Heart left ventricle (tissue), 13 donors: ENCODE measurements around the gene CCDC134.

Source experiments
- POLR2A ChIP-seq, 2 donors: fragments of 450-650 bp; IDR thresholded peaks; one replicate each; pipeline ENCODE4 v1.6.1; 2017; ENCODE audit warnings: antibody characterized with exemption in 2 of 2, mild to moderate bottlenecking in 2 of 2, moderate library complexity in 2 of 2
- TF ChIP-seq, protein P1 (sequence below), 12 donors: fragments of 200-600 bp; sonication (generic) in 4 of 12; IDR thresholded peaks; one replicate each; pipeline versions ENCODE4 v1.5.0 to v1.8.0; 2018 to 2022; ENCODE audit warnings: antibody characterized with exemption in 12 of 12, mild to moderate bottlenecking in 5 of 12
- donor health status: ischemic (EF 13 %, LVEDD 7.1; RV severe dilation, severe dysfunction).
- donor health status: DM: no; HTN: yes; CAD: no.
- donor health status: DM: no; HTN: no; CAD: no.
- donor health status: ischemic (EF 25% LVEDD 6.9; RV normal size, moderate dysfunction).
- donor health status: ischemic (EF 25% LVEDD 5.7; RV mildly dilated, moderate dysfunction).
- donor health status: ischemic (EF 35%, LVEDD 5.7; RV mildly dilated, moderate dysfunction).
- donor health status: nonischemic (EF 11% LVEDD 7.7; RV severe dilation, severe dysfunction).
- donor health status: DM: yes; HTN: yes; CAD: no.
- donor health status: PGD.
- donor health status: ischemic (EF 29% LVEDD 5.4; RV normal size, mild dysfunction).
- donor health status: nonischemic (EF 23%, LVEDD 6.1; RV moderate dilation, normal function).

DNA sequence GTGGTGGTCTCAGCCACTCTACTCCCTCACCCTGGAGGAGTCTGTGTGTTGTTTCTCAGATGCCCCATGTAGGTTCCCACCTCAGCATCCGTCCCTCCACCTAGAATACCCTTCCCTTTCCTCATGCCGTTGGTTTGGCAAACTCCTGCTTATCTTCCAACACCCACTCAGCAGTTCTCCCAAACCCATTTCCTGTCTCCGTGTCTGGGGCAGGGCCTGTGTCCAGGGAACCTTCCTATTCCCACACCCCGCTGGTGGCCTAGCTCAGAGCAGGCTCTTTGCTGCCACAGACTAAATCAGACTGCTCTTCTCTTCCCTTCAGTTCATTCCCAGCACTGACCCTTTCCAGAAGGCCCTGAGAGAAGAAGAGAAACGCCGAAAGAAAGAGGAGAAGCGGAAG is 24.9 kb downstream of the CCDC134 start:
- TF ChIP-seq, protein P1, sequence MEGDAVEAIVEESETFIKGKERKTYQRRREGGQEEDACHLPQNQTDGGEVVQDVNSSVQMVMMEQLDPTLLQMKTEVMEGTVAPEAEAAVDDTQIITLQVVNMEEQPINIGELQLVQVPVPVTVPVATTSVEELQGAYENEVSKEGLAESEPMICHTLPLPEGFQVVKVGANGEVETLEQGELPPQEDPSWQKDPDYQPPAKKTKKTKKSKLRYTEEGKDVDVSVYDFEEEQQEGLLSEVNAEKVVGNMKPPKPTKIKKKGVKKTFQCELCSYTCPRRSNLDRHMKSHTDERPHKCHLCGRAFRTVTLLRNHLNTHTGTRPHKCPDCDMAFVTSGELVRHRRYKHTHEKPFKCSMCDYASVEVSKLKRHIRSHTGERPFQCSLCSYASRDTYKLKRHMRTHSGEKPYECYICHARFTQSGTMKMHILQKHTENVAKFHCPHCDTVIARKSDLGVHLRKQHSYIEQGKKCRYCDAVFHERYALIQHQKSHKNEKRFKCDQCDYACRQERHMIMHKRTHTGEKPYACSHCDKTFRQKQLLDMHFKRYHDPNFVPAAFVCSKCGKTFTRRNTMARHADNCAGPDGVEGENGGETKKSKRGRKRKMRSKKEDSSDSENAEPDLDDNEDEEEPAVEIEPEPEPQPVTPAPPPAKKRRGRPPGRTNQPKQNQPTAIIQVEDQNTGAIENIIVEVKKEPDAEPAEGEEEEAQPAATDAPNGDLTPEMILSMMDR (IDR thresholded peaks at IDR 0.05), result no peak
- no peak for TF ChIP-seq POLR2A (IDR thresholded peaks at IDR 0.05)
